ENCODE measurements around the gene TMCO4. TPM values are rescaled to one million over a fixed set of nuclear protein-coding genes. Genes with fewer than 3 reads are reported as not detected.

TMCO4 gene
- total RNA-seq, 4 donors from 2014 or later = 19.0 to 26.6 (median 20.7) TPM

- ATAC-seq (ENCODE audit: low FRiP score) = no peak
- DNase-seq (ENCODE audit: low spot score) = no peak
These were observed 152.1 kb downstream of the TMCO4 start for GRCh38 chr1:19647643-19648042.

GRCh38 chr1:19646377-19647319 is 153.1 kb downstream of the TMCO4 start:
- DNase-seq (ENCODE audit: low spot score) = no peak
- no peak for TF ChIP-seq CTCF (IDR thresholded peaks at IDR 0.05)
- ATAC-seq (ENCODE audit: low FRiP score) = no peak

More at GRCh38 chr1:19647643-19648042, 152.1 kb downstream of the TMCO4 start:
- TF ChIP-seq CTCF (IDR thresholded peaks at IDR 0.05) = no peak

GRCh38 chr1:19645411-19646251 is 154.1 kb downstream of the TMCO4 start:
- no peak for ATAC-seq (ENCODE audit: low FRiP score)
- DNase-seq (ENCODE audit: low spot score) = no peak
- TF ChIP-seq CTCF (IDR thresholded peaks at IDR 0.05) = no peak

GRCh38 chr1:19644681-19645410 is 154.9 kb downstream of the TMCO4 start:
- DNase-seq (ENCODE audit: low spot score) = no peak
- no peak for ATAC-seq (ENCODE audit: low FRiP score)
- no peak for TF ChIP-seq CTCF (IDR thresholded peaks at IDR 0.05)

GRCh38 chr1:19644395-19644680 is 155.4 kb downstream of the TMCO4 start:
- ATAC-seq (ENCODE audit: low FRiP score) = no peak
- no peak for DNase-seq (ENCODE audit: low spot score)
- no peak for TF ChIP-seq CTCF (IDR thresholded peaks at IDR 0.05)

- TF ChIP-seq CTCF (IDR thresholded peaks at IDR 0.05) = no peak
- DNase-seq (ENCODE audit: low spot score) = no peak
- peak; percentile 84 for ATAC-seq (ENCODE audit: low FRiP score)
These were observed 155.9 kb downstream of the TMCO4 start, which contains the start of gene NBL1 for GRCh38 chr1:19643602-19644394. TSS of gene NBL1 (plus strand) at chr1:19644311. CDS start at chr1:19655031, 10,720 bp downstream.
